Activated naive CD4-positive, alpha-beta T cell treated with anti-CD3 and anti-CD28 coated beads for 36 hours (primary cell): ENCODE results near the gene NCK1. TPM values are rescaled to one million over a fixed set of nuclear protein-coding genes. Genes with fewer than 3 reads are reported as not detected.
"Not testable (repeated sequence)": the region's sequence is repeated elsewhere in the genome, so short reads cannot be mapped to it uniquely, and the experiment has no call there.

Experiments used
- CTCF ChIA-PET: fragments of 350-600 bp; sonication (Branson Sonifier 250); formaldehyde crosslinking; loops from one replicate; lab custom pipeline; 2021; ENCODE audit warnings: antibody characterized with exemption; lab: Charles Lee
- DNase-seq: peaks from one replicate; pipeline ENCODE4 v3.0.0-alpha.2; 2020
- H3K27ac Mint-ChIP-seq: one replicate; pipeline ENCODE4 v1.8.0; 2021; ENCODE audit warnings: mild to moderate bottlenecking, mixed read lengths
- H3K27me3 Mint-ChIP-seq: one replicate; pipeline ENCODE4 v1.8.0; 2021; ENCODE audit warnings: low read depth, mixed read lengths
- H3K36me3 Mint-ChIP-seq: one replicate; pipeline ENCODE4 v1.8.0; 2021; ENCODE audit warnings: low read depth, mixed read lengths
- H3K4me1 Mint-ChIP-seq: one replicate; pipeline ENCODE4 v1.8.0; 2021; ENCODE audit warnings: low read depth, mixed read lengths
- H3K4me3 Mint-ChIP-seq: one replicate; pipeline ENCODE4 v1.8.0; 2021; ENCODE audit warnings: mild to moderate bottlenecking, moderate library complexity, mixed read lengths
- H3K9me3 Mint-ChIP-seq: one replicate; pipeline ENCODE4 v1.8.0; 2021; ENCODE audit warnings: mixed read lengths
- intact Hi-C: fragments of 100-400 bp; cut with micrococcal nuclease; formaldehyde crosslinking; loops from one replicate; pipeline ENCODE4 v1.15.1; 2023
- total RNA-seq, 2 experiments: library from RNA; stranded (reverse); gene quantifications; one replicate each; pipeline ENCODE4 v1.2.3, GENCODE V29; 2021

NCK1 gene
- total RNA-seq, 2 experiments from 2014 or later: 24.1 to 29.2 TPM

DNA sequence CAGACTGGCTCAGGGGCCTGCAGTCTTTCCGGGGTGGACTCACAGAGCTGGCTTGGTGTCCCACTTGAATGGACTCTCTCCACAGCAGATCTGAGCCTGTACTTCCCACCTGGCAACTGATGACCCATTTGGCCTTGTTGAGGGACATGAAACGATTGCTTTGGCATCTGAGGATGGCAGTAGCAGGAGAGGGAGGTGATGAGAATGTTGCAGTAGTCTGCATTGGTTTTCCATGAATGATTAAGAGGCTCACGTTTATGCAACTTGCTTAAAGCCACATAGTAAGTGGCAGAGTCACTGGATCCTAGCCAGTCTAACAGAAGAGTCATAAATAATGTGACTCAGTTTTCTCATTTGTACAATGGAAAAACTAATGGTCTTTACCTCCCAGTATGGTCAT lies 117.7 kb downstream of the NCK1 start:
- Mint-ChIP-seq H3K4me3 (no peak overlapping the region), H3K9me3 (peaks cover 7% of the 10 kb centered on the region), H3K27ac (no peak overlapping the region), H3K27me3 (no peaks in the 10 kb centered on the region), H3K4me1 (peaks cover 5% of the 10 kb centered on the region), H3K36me3 (peaks cover 2% of the 10 kb centered on the region)
- DNase-seq: no peak
- CTCF ChIA-PET: no interaction called here
- intact Hi-C loops: no loop called here

DNA sequence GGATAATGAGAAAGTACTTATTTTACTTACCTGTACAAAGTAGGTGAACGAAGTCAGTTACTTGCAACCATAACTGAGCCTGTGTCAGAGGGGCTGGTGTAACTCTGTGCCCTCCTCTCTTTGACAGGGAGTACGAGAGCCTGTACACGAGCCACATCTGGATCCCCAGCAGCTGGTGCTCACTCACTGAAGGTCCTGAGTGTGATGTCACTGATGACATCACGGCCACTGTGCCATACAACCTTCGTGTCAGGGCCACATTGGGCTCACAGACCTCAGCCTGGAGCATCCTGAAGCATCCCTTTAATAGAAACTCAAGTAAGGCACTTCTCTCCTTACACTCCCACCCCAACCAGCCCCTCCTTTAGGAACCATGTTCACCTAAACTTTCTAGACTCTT lies 120.0 kb downstream of the NCK1 start:
- CTCF ChIA-PET: interaction anchor here (1.6 to 1.9 kb wide), 2 partner anchors 32 to 229 kb away, joined by 3 to 4 read pairs; partner anchors contain the start of gene STAG1
- intact Hi-C loops: no loop called here
- no peak overlapping the region for H3K27ac Mint-ChIP-seq
- H3K36me3 Mint-ChIP-seq: peaks cover 2% of the 10 kb centered on the region
- no peaks in the 10 kb centered on the region for H3K27me3 Mint-ChIP-seq
- no peaks in the 10 kb centered on the region for H3K9me3 Mint-ChIP-seq
- no peak overlapping the region for H3K4me3 Mint-ChIP-seq
- H3K4me1 Mint-ChIP-seq: peaks cover 8% of the 10 kb centered on the region
- no peak for DNase-seq

DNA sequence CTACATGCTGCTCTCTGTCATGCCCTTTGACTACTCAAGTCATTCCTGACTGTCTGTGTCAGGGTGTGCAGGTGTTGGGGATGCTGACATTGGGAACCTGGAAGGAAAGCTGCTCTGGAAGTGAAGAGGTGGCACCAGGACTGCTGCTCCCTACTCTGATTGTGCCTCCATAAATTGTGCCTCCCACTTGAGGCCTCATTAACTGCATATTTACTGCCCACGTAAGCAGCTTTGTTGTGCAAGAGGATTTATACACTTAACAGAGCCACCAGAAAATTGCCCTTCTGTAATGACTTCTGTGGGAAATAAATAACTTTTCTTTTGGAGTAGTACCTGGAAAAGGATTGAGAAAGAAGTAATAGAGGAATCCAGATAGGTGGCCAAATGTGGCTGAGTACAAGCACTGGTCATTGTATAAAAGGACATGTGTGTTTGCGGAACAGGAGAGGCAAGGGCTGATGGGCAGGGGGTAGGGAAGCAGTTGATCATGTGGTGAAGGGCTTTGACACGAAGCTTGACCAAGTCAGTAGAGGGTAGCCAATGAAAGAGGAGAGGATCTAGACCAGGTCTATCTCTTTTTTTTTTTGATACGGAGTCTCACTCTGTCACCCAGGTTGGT lies 120.6 kb downstream of the NCK1 start:
- no peak overlapping the region for H3K27ac Mint-ChIP-seq
- no peaks in the 10 kb centered on the region for H3K9me3 Mint-ChIP-seq
- peaks cover 2% of the 10 kb centered on the region for H3K36me3 Mint-ChIP-seq
- no peak for DNase-seq
- no peak overlapping the region for H3K4me3 Mint-ChIP-seq
- intact Hi-C loops: no loop called here
- no peaks in the 10 kb centered on the region for H3K27me3 Mint-ChIP-seq
- H3K4me1 Mint-ChIP-seq: peaks cover 8% of the 10 kb centered on the region
- CTCF ChIA-PET: interaction anchor here (1.9 kb wide), 1 partner anchor 230 kb away, joined by 4 read pairs; the partner anchor contains the start of gene STAG1

DNA sequence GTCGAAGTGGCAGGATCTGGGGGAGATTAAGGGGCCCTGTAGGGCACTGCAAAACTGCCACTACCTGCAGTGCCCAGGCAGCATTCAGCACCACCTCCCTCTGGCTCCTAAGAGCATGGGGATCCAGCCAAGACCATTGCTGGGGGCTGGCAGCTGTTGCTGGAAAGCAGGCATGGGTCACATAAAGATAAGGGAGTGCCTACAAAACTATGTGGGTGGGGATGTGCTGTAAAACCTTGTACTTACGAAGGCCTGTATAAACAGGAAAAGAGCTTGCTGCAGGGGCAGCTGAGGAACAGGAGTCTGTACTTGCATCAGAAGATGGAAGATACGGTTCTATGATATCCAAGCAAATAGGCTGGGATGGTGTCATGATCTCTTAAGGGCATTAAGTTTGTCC lies 122.8 kb downstream of the NCK1 start:
- peaks cover 8% of the 10 kb centered on the region for H3K4me1 Mint-ChIP-seq
- no peak overlapping the region for H3K27ac Mint-ChIP-seq
- intact Hi-C loops: no loop called here
- H3K27me3 Mint-ChIP-seq: no peaks in the 10 kb centered on the region
- CTCF ChIA-PET: no interaction called here
- H3K36me3 Mint-ChIP-seq: peaks cover 2% of the 10 kb centered on the region
- H3K9me3 Mint-ChIP-seq: no peaks in the 10 kb centered on the region
- no peak for DNase-seq
- H3K4me3 Mint-ChIP-seq: no peak overlapping the region

DNA sequence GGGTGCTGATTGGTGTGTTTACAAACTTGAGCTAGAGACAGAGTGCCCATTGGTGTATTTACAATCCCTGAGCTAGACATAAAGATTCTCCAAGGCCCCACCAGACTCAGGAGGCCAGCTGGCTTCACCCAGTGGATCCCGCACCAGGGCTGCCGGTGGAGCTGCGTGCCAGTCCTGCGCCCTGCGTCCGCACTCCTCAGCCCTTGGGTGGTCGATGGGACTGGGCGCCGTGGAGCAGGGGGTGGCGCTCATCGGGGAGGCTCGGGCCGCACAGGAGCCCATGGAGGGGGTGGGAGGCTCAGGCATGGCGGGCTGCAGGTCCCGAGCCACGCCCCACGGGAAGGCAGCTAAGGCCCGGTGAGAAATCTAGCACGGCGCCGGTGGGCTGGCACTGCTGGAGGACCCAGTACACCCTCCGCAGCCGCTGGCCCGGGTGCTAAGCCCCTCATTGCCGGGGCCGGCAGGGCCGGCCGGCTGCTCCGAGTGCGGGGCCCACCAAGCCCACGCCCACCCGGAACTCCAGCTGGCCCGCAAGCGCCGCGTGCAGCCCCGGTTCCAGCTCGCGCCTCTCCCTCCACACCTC lies 125.5 kb downstream of the NCK1 start:
- DNase-seq, intact Hi-C loops, H3K4me3 Mint-ChIP-seq, H3K9me3 Mint-ChIP-seq, H3K36me3 Mint-ChIP-seq, CTCF ChIA-PET, H3K4me1 Mint-ChIP-seq, H3K27me3 Mint-ChIP-seq, H3K27ac Mint-ChIP-seq: not testable (repeated sequence)

DNA sequence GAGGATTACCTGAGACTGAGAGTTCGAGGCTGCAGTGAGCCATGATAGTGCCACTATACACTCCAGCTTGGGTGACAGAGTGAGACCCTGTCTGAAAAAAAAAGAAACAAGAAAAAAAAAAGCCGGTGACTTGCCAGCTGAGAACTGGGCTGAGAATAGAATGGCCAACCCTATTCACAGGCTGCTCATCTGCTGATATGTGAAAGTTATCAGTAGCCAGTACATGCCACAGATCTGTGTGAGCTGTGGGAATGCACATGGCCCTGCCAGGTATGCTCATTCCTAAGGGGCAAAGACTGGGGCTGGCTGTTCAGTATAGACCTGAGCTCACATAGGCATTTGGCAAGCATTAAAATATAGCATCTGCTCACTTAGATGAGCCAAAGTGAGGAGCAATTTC lies 126.6 kb downstream of the NCK1 start:
- Mint-ChIP-seq H3K9me3 (no peaks in the 10 kb centered on the region), H3K4me3 (no peak overlapping the region), H3K27ac (no peak overlapping the region), H3K36me3 (peaks cover 2% of the 10 kb centered on the region), H3K27me3 (no peaks in the 10 kb centered on the region), H3K4me1 (peaks cover 8% of the 10 kb centered on the region)
- intact Hi-C loops: no loop called here
- CTCF ChIA-PET: interaction anchor here (0.6 to 0.7 kb wide), 2 partner anchors 26 to 598 kb away, joined by 4 to 7 read pairs; no protein-coding TSS in a partner anchor
- DNase-seq: no peak

DNA sequence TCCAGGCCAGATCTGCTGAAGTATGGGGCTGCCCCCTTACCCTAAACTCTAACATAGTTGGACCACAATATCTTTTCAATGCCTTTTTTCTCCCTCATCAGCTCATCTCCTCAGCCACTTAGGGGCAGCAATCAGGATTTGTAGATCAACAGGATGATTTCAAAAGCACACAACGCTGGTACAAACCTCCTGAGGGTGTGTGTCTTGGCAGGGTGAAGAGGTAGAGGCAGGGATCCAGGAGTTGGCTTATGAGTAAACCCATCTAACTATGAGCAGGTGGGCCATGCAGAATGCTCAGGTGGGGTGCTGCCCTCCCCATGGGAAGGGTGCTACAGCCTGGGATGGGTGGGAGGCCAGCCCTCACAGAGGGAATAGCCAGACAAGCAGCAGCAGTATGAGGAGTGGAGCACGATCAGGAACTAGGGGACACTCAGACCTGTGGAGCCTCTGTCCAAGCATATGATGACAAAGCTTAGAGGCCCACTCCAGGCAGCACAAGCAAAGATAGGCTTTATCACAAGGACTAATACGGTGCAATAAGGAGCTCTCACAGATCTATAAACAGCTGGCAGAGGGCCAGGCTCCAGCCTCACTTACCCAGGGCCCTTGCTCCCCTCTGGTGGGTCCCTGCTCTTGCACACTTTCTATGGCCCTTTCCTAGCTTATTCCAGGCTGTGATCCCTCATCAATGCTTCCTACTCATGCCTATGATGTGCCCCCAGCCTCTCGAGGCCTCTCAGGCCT lies 127.9 kb downstream of the NCK1 start:
- no peaks in the 10 kb centered on the region for H3K27me3 Mint-ChIP-seq
- H3K4me1 Mint-ChIP-seq: peaks cover 6% of the 10 kb centered on the region
- peaks cover 2% of the 10 kb centered on the region for H3K36me3 Mint-ChIP-seq
- intact Hi-C loops: no loop called here
- no peak for DNase-seq
- no peaks in the 10 kb centered on the region for H3K9me3 Mint-ChIP-seq
- H3K27ac Mint-ChIP-seq: no peak overlapping the region
- H3K4me3 Mint-ChIP-seq: no peak overlapping the region
- CTCF ChIA-PET: no interaction called here

DNA sequence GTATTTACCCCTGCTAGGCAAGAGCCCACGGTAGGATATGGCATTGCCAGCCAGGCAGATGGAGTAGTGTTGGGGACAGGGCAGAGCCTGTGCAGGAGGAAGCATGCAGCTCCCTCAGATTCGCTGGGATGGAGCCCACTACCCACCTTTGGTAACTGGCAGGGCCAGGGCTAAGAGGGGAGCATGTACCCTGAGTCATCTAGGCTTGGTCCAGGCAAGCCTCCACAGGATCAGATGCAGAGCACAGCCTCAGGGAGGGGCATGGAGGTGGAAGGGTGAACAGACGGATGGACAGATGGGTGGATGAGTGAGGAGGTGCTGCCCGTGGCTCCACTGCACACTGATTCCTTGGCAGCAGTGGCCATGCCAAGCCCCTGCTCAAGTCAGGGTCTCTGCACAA lies 128.8 kb downstream of the NCK1 start:
- H3K4me3 Mint-ChIP-seq: no peak overlapping the region
- H3K27me3 Mint-ChIP-seq: no peaks in the 10 kb centered on the region
- intact Hi-C loops: no loop called here
- no peaks in the 10 kb centered on the region for H3K9me3 Mint-ChIP-seq
- no peak for DNase-seq
- H3K4me1 Mint-ChIP-seq: peaks cover 11% of the 10 kb centered on the region
- CTCF ChIA-PET: no interaction called here
- H3K27ac Mint-ChIP-seq: no peak overlapping the region
- peaks cover 2% of the 10 kb centered on the region for H3K36me3 Mint-ChIP-seq

DNA sequence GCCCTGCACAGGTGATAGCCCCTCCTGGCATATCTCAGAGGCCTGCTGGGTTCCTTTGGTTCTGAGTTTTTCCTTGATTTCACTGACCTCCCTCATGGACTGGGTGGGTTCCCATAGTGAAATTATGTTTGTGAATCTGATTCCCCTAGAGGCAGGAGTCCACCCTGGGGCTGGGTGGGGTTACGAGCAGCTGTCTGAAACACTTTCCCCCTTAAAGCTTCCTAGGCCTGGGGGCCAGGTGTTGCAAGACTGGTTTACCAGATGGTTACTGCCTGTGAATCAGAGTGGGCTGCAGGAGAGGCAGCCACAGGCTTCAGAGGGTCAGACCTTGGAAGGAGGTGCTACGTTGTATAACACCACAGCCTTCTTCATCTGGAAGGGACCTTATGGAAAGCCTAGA lies 130.1 kb downstream of the NCK1 start:
- CTCF ChIA-PET: no interaction called here
- H3K27ac Mint-ChIP-seq: no peak overlapping the region
- no peak for DNase-seq
- H3K9me3 Mint-ChIP-seq: no peaks in the 10 kb centered on the region
- H3K4me1 Mint-ChIP-seq: peaks cover 11% of the 10 kb centered on the region
- no peaks in the 10 kb centered on the region for H3K36me3 Mint-ChIP-seq
- intact Hi-C loops: no loop called here
- H3K4me3 Mint-ChIP-seq: no peak overlapping the region
- H3K27me3 Mint-ChIP-seq: no peaks in the 10 kb centered on the region

DNA sequence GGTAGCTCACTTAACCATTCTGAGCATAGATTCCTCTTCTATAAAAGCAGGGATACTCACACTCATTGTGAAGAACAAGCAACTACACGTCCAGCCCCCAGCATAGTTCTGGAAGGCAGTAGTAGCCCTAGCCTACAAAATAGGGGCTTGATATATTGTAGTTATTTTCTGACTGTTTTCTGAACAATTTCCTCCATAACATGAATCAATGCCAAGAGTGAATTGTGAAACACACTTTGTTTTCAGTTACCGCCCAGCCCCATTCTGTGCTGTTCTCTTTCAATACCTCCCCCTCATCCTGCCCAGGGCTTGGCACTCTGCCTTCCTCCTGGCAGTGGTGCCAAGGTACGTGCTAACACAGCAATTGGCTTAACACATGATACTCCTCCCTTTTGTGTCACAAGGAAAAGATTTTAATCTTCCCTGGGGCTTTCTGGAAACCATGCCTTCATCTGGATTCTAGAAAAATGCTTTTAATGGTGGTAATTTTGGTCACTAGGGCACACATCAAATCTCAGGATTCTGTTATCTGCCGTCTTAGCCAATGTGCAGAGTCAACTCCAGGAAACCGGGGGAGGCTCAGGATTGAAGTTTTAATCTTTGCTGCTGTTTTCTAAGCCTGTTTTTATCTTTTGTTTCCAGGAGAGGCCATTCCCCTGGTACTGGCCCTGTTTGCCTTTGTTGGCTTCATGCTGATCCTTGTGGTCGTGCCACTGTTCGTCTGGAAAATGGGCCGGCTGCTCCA lies 132.9 kb downstream of the NCK1 start:
- Mint-ChIP-seq H3K27ac (no peak overlapping the region), H3K9me3 (no peaks in the 10 kb centered on the region), H3K27me3 (no peaks in the 10 kb centered on the region), H3K36me3 (no peaks in the 10 kb centered on the region), H3K4me1 (peaks cover 11% of the 10 kb centered on the region), H3K4me3 (no peak overlapping the region)
- CTCF ChIA-PET: no interaction called here
- intact Hi-C loops: no loop called here
- DNase-seq: peak; percentile 49

DNA sequence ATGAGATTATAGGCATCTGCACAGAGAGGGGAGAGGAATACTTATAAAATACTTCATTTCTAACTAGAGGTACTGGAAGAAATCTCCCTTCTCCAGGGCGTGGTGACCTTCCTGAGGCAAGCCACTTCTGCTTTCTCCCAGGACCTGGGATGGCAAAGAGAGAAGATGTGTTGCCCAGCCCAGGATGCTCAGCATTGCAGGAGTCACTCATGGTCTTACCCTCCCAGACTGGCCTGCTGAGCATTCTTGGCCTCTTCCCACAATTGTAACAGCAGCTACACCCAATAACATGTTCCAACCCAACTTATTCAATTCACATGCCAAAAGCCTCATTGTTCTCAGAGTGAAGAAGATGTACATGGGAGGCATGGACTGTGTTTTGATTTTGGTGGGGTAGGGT lies 133.6 kb downstream of the NCK1 start:
- Mint-ChIP-seq H3K4me3 (no peak overlapping the region), H3K27me3 (no peaks in the 10 kb centered on the region), H3K36me3 (no peaks in the 10 kb centered on the region), H3K27ac (no peak overlapping the region), H3K4me1 (peaks cover 11% of the 10 kb centered on the region), H3K9me3 (no peaks in the 10 kb centered on the region)
- CTCF ChIA-PET: no interaction called here
- intact Hi-C loops: no loop called here
- no peak for DNase-seq
